HG03139 (cell line): ENCODE results near the gene AHDC1.

Experiments
- ATAC-seq: cut with Tn5 transposase; IDR thresholded peaks from one replicate; pipeline ENCODE4 v1.9.1; 2021; ENCODE audit not compliant: unreplicated experiment

The AHDC1 gene

DNA sequence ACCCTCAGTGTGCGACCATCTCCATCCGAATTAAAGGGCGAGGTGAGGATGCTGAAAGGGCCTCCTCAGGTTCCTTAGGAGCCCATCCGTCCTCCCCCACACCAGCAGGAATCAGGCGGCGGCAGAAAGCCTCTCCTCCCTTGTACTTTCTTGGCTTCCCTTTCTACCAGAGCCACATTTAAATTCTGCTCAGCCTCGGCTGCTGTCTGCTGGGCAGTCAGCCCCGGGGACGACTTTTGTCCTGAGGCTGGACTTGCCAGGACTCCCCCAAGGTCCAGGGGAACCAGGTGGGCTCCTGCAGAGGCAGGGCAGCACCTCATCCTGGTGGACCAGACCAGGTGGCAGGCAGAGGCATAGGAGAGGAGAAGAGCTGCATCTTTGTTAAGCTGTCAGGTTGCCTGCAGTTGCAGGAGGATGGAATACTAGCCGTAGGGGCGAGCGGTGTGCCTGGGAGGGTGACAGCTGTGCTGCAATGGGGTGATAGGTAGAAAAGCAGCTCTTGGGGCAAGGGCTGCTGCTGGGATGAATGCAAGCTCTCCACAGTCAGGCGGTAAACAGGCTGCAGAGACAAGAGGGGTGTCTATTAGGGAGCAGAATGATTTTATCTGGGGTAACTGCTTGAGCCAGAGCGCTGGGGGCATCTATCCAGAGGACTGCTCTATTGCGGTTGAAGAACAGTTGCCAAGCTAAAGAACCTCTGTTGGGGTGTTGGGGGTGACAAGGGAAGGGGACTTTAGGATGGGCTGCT is 67.8 kb downstream of the AHDC1 start:
- ATAC-seq, result no peak

DNA sequence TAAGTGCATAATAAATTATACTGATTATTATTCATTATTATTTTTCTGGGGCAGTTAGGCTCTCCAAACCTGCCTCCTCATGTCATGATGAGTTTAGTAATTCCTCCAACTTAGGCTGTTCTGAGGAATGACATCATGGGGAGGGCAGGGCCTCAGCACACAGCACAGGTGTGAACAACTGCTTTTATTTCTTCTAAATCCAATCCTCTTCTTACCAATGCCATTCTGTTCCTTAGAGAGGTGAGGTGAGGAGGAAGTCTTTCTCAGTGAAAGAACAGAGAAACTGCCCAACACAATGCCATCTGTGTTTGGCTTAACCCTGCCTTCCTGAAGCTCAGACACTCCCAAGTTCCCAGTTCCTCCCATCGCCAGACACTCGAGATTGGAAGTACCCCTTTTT is 68.6 kb downstream of the AHDC1 start:
- ATAC-seq, result no peak

DNA sequence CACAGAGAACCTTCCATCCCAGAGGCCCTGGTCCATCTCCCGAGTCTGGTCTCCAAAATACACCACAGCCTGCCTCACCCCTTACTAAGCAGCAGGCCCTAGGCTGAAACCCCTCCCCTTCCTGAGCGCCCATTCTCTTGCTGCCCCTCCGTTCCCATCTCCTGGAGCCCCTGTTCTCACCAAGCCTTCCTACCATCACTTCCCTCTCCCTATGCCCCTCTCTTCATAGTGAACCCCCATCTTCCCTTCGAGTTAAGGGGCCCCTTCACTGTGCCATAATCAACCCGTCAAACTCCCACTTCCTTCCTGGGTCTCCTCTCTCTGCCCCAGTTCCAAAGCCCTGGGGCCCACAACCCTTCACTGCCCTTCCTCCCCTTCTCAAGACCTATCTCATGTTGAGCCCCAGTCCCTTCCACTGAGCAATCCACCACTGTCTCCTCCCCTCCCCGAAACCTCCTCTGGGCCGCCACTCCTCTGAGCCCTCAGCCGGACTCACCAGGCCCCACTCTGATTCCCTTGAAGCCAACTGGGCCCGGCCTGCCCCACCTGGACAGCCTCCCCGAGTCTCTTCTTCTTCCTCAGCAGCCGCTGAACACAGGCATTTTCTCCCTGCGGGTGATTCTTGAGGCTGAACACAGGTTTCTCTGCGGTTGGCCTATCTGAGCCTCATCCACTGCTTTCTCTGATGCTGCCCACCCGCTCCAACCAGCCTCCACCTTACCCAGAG is 71.8 kb downstream of the AHDC1 start:
- no peak for ATAC-seq

DNA sequence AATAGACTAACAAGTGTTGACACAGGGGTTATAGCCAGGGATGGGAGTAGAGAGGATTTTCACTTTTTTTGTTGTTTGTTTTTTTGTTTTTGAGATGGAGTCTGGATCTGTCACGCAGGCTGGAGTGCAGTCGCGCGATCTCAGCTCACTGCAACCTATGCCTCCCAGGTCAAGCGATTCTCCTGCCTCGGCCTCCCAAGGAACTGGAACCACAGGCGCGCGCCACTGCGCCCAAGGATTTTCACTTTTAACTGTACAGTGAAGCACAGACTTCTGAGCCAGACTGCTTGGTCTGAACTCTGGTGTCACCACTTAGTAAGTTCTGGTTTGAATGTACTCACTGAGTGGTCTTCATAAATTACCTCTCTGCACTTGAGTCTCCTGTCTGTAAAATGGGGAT is 73.8 kb downstream of the AHDC1 start:
- no peak for ATAC-seq

DNA sequence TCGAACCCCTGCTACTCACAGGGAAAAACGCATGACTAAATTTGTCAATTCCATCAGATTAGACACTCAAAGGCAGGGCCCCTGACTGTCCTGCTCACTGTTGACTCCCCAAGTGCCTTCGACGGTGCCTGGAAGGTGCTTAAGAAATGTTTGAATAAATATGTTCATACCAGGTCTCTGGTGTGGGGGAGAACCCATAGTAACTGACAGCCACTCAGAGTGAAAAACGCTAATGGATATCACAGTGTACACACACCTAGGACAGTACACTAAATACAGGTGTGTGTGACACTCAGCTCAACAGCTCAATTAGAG is 74.3 kb downstream of the AHDC1 start:
- no peak for ATAC-seq

DNA sequence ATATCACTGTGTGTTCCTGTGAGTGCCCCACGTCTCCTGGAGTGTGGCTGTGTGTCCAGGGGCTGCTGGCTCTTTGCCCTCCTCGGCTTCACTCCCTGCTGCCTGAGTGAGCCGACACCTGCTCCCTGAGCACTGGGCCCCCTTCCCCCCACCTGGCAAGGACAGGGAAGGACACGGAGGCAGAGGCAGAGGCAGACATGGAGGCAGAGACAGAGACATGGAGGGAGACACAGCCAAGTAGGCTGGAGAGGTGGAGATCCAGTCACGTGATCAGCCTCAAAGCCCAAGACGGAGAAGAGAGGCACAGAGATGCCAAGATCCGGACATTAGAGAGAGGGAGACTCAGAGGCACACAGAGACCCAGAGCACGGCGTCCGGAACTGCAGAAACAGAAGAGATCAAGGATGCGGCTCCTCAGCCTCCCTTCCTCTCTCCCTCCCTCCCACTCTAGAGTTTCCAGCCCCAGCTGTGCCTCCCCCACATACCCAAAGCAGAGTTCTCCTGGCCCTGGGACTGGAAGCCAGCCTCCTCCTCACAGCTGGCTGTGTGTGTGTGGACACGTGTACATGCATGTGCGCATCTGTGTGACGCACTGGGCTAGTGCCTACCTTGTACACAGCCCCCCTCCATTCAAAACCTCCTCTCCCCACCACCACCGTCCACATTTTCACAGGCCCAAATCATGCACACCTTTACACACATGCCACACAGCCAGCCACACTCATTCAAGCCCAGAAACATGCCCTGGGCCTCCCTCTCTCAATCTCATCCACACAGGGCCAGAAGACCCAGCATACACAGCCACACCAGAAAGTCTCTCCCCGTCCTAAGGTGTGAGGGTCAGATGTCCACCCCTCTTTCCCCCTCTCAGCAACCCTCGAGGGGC is 74.9 kb downstream of the AHDC1 start:
- ATAC-seq, result no peak

DNA sequence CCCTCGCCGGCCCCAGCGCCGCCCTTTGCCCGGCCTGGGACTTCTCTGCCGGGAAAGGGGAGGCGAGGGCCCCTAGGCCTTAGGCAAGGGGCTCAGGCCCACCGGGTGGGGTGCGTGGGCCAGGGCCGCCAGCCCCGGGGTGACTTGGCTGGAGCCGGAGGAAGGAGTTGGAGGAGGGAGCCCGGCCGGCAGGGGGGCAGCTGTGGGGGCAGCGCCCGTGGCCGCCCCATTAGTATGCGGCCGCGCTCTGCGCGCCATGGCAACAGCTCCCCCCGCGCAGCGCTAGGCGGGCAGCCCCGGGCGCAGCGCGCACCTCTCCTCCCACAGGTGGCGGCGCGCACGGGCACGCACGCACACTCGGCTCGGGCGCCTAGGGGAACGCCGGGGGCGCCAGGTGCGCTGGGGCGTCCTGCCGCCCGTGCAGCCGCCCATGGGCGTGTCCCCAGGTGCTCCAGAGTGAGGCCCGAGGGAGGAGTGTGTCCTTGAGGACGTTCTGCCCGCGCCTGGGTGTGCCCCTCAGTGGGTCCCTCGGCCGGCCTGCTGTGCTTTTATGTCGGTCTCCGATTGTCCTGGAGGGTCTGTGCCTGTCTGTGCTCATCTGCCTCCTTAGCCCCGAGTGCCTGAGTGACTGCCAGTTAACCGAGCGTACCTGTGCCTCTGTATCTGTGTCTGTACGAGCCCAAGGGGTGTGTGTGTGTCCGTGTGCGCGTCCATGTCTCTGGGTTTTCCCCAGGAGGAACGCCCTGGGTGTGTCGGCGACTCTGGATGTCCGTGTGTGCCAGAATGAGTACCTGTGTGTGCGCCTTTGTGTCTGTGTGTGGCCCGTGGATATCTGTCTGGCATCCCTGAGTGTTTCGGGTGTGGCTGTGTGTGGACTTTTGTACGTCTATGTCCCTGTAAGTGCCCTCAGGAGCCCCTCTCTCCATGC is 75.8 kb downstream of the AHDC1 start:
- ATAC-seq, result no peak

DNA sequence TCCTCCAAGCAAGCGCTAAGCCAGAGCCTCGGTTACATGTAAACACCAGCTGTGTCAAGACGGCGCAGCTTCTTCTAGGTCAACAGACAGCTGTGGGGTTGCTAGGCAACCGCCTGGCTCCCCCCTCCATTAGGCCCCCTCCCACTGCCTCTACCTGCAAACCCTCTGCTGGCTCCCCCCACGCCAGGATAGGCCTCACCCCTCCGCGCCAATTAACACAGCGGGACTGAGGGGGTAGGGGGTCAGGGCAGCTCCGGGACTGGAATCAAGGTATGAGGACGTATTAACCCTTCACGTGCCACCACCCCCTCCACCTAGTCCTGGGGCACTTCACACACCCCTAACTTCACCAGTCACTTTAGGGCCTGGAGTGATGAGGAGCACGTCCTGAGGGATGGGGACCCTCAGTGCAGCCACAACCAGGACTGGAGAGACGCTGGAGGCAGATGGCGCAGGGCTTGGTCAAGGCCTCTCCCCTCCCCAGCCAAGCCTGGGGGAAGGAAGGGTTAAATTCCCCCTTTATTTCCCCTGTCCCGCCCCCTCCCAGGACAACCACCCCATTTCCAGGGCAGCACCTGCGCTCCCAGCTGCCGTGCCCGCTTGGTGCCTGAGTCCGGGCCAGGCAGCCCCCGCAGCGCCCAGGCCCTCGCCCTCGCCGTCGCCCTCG is 76.6 kb downstream of the AHDC1 start:
- no peak for ATAC-seq

DNA sequence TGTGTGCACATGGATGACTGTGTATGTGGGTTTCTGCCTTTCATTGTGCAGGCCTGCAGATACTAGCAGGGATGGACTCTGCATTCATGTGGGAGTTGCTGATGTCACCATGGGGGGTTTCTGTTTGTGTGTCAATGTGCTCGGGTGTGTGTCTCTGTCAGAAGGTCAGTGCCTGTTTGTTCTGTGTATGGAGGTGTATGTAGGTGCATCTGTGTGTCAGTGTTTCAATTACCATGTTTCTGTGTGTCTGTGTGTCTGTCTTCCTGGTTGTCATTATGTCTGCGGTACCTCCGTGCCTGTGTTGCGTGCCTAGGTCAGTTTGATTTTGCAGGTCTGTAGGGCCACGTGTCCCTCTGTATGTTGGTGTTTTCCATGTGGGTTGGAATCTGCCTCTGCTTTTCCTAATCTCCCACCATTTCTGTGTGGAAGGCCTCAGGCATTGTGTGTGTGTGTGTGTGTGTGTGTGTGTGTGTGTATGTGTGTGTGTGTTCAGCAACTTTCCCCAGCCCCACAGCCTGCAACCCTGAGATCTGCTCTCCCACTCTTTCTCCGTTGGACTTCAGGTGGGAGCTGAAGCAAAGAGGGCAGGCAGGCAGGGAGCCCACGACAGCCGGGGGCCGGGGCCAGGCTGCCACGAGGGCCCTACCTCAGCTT is 77.2 kb downstream of the AHDC1 start:
- no peak for ATAC-seq

DNA sequence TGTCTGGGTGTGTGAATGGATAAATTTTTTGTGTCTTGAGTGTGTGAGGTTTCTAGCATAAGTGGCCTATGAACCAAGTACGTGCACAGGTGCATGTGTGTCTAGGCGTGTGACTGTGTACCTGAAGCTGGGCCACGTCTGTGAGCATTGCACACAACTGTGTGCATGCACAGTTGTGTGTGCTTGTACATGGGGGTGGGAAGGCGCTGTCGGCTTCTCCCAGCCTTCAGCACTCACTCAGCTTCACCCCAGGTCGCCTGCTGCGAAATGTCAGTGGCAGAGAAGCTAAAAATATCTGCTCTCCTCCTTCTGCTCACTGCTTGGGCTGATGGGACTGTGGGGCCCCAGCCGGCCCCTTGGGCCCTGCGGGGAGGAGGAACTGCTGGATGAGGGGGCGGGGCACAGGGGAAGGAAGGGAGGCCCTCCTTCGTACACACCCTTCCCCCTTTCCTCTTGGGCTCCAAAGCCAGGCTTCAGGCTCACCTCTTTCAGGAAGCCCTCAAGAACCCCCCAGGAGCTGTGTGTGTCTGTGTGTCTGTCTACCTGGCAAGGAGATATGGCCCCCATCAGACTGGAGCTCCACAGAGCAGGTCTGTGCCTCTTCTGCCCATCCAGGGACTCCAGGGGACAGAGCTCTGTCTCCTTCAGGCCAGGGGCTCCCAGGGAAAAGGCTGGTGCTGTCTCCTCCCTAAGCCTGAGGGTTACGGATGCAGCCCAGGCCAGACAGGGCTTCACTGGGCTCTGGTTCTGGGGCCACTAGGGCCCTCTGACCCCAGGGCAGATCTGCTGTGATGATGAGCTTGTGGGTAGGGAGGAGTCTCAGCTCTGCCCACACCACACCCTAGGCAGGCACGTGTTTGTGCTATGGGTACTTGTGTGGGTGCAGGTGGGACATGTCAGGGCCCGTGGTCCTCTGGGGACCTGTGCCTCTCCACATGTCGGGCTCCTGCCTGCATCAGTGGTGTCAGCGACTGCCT is 78.4 kb downstream of the AHDC1 start:
- ATAC-seq, result peak; percentile 51

DNA sequence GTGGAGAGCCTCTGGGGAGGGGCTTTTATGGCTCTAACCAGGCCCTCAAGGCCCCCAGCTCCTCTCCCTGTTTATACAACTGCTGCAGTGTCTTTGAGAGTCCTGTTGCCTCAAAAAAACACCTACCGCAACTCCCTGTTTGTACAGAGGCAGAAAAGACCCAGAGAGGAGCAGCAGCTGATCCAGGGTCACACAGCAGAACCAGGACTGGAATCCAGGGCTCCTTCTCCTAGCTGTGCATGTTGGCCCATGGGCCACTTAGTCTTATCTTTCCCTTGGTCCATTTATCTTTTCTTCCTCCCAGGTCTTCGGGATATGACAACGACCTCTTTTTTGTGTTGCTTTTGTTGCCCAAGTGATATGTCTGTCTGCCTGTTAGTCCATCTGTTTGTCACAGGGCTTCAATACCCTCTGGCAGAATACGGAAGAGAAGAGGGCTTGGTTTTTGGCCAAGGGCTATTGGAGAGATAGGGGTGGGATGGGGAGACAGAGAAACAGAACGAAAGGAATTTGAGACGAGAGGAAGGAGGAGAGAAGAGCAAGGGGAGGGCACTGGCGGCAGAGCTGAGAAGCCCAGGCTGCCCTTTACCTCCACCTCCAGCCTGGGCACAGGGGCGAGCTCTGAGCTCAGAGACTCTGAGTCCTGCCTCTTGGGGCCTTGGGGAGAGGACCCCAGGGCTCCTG is 80.5 kb downstream of the AHDC1 start:
- ATAC-seq, result no peak

DNA sequence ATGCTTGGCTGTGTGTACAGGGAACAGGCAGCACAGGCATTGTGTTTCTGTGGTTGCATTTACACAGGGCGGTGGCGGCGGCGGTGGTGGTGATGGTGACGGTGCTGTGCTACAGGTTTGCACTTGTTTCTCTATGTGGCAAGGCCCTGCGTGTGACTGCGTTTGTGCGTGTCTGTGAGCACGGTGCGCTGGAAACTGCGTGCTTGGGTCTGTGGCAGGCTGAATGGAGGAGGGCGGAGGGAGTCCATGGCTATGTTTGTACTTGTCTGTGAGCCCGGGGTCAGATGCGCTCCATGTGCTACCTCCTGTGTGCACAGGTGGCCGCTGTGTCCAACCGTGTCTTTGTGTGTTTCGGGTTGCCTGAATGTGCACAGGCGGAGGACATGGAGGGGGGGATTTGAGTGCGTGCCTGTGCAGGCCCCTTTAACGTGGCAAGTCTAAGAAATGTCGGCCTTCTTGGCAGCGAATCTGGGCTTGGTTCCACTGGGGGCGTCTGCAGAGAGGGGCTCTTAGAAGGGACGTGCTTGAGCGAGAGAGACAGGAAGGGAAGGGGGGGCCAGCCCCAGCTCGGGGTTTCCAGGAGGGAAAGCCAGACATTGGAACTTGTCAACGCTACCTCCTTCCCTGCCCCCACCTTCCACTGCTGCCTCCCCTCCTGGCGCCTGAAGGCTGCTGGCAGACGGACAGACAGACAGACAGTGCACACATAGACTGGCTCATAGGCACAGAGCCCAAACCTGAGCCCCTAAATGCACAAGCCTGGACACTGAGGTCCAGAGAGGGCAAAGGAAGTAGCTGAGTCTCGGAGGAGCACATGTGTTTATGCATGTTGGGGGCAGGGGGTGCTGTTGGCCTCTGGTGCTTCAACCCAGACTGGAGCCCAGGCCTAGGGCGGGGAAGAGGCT is 81.3 kb downstream of the AHDC1 start:
- no peak for ATAC-seq

DNA sequence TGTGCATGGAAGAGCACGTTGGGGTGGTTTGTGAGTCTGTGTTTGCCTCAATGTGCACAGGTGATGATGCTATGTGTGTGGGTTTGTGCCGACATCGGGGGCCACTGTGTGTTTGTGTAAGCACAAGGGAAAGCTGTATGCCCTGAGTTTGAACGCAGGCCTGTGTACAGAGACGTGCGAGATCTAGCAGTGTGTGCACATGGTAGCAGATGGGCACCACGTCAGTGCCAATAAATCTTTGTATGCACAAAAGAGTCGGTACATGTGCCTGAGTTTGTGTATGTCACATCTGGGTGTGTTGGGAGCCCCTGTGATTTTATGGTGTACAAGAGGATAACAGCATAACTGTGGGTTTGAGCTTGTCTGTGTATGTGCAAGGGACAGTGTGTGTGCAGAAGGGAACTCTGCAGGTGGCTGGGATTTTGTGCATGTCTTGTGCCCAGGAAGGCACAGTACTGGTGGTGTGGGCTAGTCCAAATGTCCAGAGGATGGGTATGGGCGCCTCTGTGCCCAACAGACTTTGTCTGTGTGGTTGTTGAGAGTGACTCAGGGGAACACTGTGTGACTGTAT is 82.0 kb downstream of the AHDC1 start:
- no peak for ATAC-seq

DNA sequence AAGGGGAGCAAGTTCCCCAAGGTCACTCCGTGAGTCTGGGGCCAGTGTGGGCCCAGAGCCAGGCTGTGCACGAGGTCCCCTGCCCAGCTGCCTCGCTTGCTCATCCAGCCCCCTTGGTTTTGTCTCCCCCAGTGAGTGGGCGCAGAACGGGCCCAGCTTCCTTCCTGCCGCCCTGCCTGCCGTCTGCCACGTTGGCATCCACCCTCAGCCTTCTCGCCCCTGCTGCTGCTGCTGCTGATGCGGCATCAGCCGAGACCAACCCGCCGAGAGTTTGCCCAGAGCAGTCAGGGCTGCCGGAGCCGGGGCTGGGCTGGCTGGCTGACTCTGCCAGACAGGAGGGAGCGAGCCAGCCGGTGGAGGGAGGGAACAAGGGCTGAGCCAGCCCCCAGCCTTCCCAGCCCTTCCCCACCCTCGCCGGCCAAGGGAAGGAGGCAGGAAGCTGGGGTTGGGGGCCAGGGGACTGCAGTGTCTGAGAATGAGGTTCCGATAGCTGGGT is 82.6 kb downstream of the AHDC1 start:
- no peak for ATAC-seq

DNA sequence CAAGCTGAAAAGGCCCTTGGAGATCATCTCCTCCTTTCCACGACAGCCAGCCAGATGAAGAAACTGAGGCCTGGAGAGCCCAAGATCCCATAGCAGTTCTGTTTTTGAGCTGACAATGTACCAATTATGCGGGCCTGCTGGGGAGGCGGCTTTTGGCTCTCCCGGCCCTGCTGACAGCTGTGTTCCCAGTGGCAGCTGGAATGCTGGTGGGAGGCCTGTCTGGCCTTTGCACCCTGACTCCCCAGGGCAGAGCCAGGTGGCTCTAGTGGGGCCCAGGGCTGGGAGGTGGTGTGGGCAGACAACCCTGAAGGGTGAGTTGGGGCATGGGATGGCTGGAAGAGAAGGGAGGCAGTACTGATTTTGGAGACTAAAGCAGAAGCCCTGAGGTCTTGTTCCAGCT is 83.3 kb downstream of the AHDC1 start:
- no peak for ATAC-seq
